ENCODE measurements around the gene DAB1.
"Not testable (repeated sequence)": the region's sequence is repeated elsewhere in the genome, so short reads cannot be mapped to it uniquely, and the experiment has no call there.

The DAB1 gene

DNA sequence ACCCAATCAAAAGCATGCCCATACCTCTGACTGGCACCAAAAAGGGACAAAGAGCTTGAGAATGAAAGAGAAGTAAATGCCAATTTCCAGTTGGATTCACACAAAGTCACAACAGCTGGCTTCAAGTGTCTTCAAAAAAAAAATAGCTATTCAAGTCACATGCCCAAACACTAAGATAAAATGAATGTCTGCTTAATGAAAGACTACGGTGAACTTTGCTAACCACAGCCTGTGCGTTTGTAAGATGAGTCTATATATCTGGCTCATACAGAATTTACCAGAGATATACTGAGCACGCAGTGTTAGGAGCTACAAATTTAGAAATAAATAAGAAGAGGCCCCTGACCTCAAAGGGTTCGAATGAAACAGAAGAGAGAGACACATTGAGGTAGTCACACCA lies 73.2 kb downstream of the DAB1 start:
- no peak overlapping the region for H3K4me3 ChIP-seq (ENCODE audit: low read length)
- TF ChIP-seq, protein P1, sequence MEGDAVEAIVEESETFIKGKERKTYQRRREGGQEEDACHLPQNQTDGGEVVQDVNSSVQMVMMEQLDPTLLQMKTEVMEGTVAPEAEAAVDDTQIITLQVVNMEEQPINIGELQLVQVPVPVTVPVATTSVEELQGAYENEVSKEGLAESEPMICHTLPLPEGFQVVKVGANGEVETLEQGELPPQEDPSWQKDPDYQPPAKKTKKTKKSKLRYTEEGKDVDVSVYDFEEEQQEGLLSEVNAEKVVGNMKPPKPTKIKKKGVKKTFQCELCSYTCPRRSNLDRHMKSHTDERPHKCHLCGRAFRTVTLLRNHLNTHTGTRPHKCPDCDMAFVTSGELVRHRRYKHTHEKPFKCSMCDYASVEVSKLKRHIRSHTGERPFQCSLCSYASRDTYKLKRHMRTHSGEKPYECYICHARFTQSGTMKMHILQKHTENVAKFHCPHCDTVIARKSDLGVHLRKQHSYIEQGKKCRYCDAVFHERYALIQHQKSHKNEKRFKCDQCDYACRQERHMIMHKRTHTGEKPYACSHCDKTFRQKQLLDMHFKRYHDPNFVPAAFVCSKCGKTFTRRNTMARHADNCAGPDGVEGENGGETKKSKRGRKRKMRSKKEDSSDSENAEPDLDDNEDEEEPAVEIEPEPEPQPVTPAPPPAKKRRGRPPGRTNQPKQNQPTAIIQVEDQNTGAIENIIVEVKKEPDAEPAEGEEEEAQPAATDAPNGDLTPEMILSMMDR (conservative IDR thresholded peaks at IDR 0.05; ENCODE audit: low read depth, low read length) = no peak
- no peak for DNase-seq (ENCODE audit: low read depth)

DNA sequence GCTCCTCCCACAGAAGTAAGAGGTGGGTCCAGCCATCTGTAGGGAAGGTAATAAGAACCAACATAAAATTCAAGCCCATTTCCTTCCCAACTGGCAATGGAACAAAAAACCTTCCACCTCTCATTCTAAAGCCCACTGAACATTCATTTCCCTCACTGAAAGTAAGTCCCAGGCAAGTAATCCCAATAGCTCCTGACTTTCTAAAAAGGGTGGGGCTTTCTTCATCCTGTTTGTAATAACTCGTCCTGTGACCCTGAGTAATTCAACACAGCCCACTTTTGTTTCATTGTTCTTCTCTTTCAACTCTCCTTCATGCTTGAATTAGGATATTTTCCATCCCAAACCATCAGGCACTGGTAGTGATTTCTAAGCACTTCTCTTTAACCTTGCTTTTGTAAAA lies 74.9 kb downstream of the DAB1 start:
- no peak overlapping the region for H3K4me3 ChIP-seq (ENCODE audit: low read length)
- TF ChIP-seq, protein P1 (conservative IDR thresholded peaks at IDR 0.05; ENCODE audit: low read depth, low read length) = no peak
- no peak for DNase-seq (ENCODE audit: low read depth)

DNA sequence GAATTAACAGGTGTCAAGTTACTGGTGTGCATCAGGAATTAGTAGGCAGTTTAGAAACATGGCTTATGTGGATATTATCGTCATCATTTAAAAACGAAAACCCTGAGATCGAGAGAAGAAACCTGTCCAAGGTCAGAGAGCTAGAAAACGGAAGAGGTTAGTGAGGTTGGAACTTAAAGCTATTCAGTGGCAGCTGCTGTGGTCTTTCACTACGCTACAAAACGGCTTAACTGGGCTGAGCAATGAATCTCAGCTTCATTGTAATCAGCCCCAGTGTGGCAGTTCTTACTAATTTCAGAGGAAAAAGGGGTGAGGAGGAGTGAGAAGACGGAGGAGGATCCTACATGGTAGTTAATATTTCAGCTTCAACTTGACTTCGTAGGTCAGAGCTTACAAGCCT lies 77.9 kb downstream of the DAB1 start:
- H3K4me3 ChIP-seq (ENCODE audit: low read length) = no peak overlapping the region
- DNase-seq (ENCODE audit: low read depth) = no peak
- TF ChIP-seq, protein P1 (conservative IDR thresholded peaks at IDR 0.05; ENCODE audit: low read depth, low read length) = no peak

DNA sequence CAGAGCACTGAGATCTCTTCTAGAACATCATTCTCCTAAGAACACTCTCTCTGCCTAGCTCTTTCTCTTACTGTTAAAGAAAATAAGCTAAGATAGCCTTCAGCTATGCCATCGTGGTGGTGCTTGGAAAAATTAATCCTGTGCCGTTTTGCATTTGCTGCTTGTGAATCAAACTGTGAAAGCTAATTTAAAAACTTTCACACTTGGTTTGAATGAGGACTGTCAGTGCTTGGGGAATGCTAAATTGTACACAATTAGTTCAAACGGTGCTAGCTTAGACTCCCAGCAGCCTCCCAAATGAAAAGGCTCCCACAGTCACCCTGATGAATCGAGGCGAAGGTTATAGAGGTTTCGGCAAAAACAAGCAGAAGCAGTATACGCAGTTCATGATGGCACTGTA lies 79.6 kb downstream of the DAB1 start:
- no peak for DNase-seq (ENCODE audit: low read depth)
- TF ChIP-seq, protein P1 (conservative IDR thresholded peaks at IDR 0.05; ENCODE audit: low read depth, low read length) = no peak
- no peak overlapping the region for H3K4me3 ChIP-seq (ENCODE audit: low read length)

DNA sequence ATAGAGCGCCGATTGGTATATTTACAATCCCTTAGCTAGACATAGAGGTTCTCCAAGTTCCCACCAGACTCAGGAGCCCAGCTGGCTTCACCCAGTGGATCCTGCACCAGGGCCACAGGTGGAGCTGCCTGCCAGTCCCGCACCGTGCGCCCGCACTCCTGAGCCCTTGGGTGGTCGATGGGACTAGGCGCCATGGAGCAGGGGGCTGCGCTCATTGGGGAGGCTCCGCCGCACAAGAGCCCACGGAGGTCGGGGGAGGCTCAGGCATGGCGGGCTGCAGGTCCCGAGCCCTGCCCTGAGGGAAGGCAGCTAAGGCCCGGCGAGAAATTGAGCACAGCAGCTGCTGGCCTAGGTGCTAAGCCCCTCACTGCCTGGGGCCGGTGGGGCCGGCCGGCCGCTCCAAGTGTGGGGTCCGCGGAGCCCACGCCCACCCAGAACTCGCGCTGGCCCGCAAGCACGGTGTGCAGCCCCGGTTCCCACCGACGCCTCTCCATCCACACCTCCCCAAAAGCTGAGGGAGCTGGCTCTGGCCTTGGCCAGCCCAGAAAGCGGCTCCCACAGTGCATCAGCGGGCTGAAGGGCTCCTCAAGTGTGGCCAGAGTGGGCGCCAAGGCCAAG lies 80.5 kb downstream of the DAB1 start:
- H3K4me3 ChIP-seq (ENCODE audit: low read length); DNase-seq (ENCODE audit: low read depth): not testable (repeated sequence)

DNA sequence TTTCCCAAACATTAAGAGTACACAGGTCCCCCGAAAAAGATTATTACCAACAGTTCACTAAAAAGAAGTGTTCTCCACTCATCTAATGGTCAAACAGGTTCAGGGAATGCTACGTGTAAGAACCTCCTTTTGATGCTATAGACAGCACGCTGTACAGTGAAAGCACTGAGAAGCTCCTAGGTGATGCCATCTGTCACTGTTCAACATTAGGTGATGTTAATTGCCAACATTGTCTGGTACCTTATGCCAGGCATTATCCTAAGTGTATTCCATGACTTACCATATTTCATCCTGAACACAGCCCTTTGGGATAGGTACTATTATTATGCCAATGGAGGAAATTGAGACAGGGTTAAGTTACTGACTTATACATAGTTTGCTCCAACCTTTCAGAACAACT lies 82.1 kb downstream of the DAB1 start:
- DNase-seq (ENCODE audit: low read depth) = no peak
- TF ChIP-seq, protein P1 (conservative IDR thresholded peaks at IDR 0.05; ENCODE audit: low read depth, low read length) = no peak
- no peak overlapping the region for H3K4me3 ChIP-seq (ENCODE audit: low read length)

DNA sequence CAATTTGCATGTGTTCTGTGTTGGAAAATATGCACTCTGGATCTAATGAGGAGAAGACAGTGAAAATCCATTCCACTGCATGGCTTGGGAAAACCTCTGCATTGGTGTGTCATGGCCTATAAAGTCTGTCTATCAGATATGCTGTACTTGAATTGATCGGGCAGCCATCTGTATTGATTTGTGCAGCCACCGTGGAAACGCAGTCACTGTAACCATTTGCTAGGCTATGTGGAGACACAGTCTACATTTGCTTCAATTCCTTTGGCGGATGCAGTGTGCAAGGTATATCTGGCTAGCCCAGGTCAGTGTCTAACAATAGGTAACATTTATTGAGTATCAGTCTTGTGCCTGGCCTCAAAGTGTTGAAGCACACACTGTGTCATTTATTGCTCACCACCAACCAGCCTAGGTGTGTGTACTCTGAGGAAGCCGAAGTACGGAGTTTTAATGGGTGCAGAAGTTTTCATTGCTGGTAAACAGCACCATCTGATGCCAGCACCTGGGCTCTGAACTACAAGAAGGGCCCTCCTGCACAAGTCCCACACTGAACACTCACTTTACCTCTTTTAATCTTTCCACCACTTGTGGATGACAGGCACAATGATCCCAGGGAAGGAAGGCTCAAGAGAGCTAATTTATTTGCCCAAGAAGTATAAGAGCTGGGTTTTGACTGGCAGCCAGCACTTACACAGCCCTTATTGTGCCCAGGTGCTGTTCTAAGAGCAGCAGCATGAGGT lies 83.4 kb downstream of the DAB1 start:
- TF ChIP-seq, protein P1 (conservative IDR thresholded peaks at IDR 0.05; ENCODE audit: low read depth, low read length) = no peak
- no peak overlapping the region for H3K4me3 ChIP-seq (ENCODE audit: low read length)
- no peak for DNase-seq (ENCODE audit: low read depth)

All from retinal pigment epithelial cell (primary cell).